Measurements from ENCODE around the gene PHOSPHO1.

- TF ChIP-seq CTCF (IDR thresholded peaks at IDR 0.05) (peak in 3 of 4 experiments; percentile 31 to 44 (median 33)), POLR2A (IDR thresholded peaks at IDR 0.05) (peak; percentile 35)
These were observed 38.5 kb downstream of the PHOSPHO1 start for GRCh38 chr17:49191917-49192741.

Measured in prostate gland (tissue), 2 donors.